Retinal pigment epithelial cell (primary cell): Measurements from ENCODE around the gene FADS1.

Experiments used
- DNase-seq: peaks from one replicate; pipeline ENCODE4 v3.0.0-alpha.2; 2010; ENCODE audit warnings: low read depth
- H3K4me3 ChIP-seq: 2 replicates; pipeline ENCODE4 v1.5.1; 2011; ENCODE audit warnings: mild to moderate bottlenecking, low read length, control low read depth, moderate library complexity
- TF ChIP-seq, protein P1 (sequence below): conservative IDR thresholded peaks from 2 replicates; pipeline ENCODE4 v1.5.1; 2011; ENCODE audit warnings: low read depth, low read length, control low read depth, inconsistent platforms

FADS1 gene

DNA sequence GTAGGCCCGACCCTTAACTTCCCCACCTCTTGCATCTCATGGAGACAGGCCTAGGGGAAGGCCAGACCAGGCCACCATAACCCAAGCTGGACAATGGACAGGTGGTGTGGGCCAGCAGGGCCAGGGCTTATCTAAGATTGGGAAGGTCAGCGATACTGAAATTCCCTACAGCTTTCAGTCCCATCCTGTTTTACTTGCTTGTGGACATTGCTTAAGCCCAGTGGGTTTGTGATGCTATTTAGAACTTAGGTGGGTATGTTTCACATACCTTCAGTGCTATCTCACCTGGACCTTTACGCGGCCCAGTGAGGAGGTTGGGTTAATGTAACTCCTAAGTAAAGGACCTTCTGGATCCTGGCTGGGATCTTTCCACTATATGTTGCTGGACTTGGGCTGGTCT lies 13.0 kb upstream of the FADS1 start:
- H3K4me3 ChIP-seq = peak overlapping the region; percentile 93
- TF ChIP-seq, protein P1, sequence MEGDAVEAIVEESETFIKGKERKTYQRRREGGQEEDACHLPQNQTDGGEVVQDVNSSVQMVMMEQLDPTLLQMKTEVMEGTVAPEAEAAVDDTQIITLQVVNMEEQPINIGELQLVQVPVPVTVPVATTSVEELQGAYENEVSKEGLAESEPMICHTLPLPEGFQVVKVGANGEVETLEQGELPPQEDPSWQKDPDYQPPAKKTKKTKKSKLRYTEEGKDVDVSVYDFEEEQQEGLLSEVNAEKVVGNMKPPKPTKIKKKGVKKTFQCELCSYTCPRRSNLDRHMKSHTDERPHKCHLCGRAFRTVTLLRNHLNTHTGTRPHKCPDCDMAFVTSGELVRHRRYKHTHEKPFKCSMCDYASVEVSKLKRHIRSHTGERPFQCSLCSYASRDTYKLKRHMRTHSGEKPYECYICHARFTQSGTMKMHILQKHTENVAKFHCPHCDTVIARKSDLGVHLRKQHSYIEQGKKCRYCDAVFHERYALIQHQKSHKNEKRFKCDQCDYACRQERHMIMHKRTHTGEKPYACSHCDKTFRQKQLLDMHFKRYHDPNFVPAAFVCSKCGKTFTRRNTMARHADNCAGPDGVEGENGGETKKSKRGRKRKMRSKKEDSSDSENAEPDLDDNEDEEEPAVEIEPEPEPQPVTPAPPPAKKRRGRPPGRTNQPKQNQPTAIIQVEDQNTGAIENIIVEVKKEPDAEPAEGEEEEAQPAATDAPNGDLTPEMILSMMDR = no peak
- DNase-seq = no peak

DNA sequence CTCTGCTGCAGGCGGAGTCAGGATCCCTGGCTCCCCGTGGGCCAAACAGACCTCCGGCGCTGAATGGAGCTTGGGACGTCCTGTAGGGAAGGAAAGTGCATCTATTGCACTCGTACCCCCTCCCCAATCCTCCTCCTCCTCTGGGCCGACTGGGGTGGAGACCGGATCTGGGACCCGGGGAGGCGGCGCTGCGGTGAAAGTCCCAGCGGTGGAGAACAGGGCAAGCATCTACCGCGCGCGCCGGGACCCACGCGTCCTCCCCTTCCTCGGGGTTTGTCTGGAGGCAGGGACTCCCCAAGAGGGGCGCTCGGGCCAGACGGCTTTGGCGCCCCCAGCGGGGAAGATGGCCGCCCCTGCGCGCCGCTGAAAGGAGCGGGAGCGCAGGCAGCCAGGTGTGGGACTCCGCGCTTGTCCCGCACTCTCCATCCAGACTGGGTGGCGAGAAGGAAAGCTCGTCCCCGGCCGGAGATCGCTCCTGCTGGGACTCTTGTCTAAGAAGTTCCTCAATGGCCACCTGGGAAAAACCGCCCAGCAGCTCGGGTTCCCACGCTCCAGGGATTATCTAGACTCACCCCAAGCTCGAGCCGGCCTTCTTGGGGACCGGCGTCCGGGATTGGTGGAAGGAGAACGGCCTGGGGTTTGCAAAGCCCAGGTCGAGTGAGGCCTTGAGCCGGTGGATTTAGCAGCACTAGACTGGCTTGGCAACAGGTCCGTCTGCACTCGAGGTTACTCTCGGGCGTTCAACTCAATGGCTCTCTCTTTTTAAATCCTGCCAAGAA lies 12.0 kb upstream of the FADS1 start:
- peak overlapping the region; percentile 93 for H3K4me3 ChIP-seq
- DNase-seq = peak; percentile 68
- TF ChIP-seq, protein P1 = peak; percentile 49

DNA sequence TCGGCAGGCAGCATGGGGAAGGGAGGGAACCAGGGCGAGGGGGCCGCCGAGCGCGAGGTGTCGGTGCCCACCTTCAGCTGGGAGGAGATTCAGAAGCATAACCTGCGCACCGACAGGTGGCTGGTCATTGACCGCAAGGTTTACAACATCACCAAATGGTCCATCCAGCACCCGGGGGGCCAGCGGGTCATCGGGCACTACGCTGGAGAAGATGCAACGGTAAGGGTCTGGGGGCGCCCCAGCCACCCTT lies 11.5 kb upstream of the FADS1 start:
- TF ChIP-seq, protein P1 = no peak
- no peak for DNase-seq
- H3K4me3 ChIP-seq = peak overlapping the region; percentile 93

DNA sequence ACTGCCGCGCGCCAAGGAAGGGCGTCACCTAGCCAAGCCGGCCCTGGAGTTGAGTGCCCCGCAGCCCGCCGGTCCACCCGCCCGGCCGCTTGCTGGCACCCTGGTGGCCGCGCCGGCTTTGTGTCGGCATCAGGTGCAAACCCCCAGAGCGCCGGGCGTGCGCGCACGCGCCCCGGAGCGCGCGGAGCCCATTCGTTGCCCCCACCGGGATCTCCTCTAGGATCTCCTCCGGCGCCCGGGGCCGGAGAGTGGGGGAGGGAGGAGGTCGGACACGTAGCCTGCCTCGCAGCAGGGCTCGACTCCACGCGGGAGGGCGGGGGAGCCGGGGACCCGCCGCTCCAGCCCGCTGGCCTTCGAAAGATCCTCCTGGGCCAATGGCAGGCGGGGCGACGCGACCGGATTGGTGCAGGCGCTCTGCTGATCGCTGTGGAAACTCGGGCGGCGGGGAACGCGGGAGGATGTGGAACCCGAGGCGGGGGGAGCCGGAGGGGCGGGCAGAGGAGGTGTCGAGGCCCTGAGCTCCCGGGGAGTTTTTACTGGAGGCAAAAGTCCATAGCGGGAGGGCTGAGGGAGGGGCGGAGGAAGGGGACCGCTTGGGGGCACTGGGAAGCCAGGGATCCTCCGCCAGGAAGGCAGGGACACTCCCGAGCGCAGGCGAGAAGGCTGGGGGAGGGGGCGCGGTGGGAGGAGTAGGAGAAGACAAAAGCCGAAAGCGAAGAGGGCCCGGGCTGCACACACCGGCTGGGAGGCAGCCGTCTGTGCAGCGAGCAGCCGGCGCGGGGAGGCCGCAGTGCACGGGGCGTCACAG lies 11.0 kb upstream of the FADS1 start, which contains the start of gene FADS2:
TSS of gene FADS2 (plus strand) at position 730 of the 808 bp plus-strand sequence. CDS start 91 bp downstream, outside the sequence.
- H3K4me3 ChIP-seq = peak within 1 kb of the TSS; percentile 93
- DNase-seq = peak; percentile 83
- TF ChIP-seq, protein P1 = peak; percentile 11

DNA sequence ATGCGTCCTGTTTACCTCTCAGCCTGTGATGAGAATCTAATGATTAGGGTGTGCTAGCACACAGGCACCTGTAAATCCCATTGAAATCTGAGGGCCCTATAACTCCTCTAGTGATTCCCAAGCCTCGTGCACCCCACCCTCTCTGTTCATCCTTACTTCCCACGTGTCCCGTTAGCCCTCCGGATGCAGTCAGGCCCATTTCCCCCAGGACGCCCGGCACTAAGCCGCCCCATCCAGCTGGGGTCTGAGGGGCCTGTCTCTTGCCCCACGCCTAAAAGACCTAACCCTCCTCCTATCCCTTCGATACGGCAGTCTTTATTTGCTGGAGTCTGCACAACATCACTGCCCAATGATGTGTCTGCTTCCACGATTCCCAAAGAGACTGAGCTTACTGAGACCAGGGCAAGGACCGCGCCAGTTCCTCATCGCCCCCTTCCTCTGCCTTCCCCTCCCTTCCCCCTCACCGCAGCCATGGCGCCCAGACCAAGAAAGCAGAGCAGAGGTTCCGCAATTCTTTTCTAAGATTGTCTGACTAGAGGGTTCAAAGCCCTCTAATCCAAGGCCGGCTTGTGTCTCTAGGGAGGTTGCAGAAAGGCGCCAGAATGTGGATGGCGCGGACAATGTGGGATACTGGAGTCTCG lies 10.2 kb upstream of the FADS1 start:
- TF ChIP-seq, protein P1 = no peak
- peak overlapping the region; percentile 93 for H3K4me3 ChIP-seq
- no peak for DNase-seq

- peak; percentile 54 for DNase-seq
- TF ChIP-seq, protein P1 = no peak
- no peak overlapping the region for H3K4me3 ChIP-seq
Measured at GRCh38 chr11:61820174-61820573, 3.4 kb upstream of the FADS1 start.
